Suprapubic skin (tissue), 4 donors: ENCODE results near the gene ZIC5. TPM values are rescaled to one million over a fixed set of nuclear protein-coding genes. Genes with fewer than 3 reads are reported as not detected.
A peak's percentile ranks its signal among the peaks of the same experiment; 100 is the strongest.

ENCODE experiments used
- DNase-seq, 2 donors: peaks; one replicate each; pipeline ENCODE4 v3.0.0-alpha.2; 2019; ENCODE audit warnings: low spot score in 2 of 2
- H3K27ac ChIP-seq: fragments of 200-600 bp; sonication (generic); one replicate; pipeline ENCODE4 v1.5.1; 2019
- H3K27me3 ChIP-seq: fragments of 200-600 bp; sonication (generic); one replicate; pipeline ENCODE4 v1.5.1; 2019
- H3K36me3 ChIP-seq: fragments of 200-600 bp; sonication (generic); one replicate; pipeline ENCODE4 v1.5.1; 2019
- H3K4me1 ChIP-seq: fragments of 200-600 bp; sonication (generic); one replicate; pipeline ENCODE4 v1.5.1; 2019
- H3K4me3 ChIP-seq: fragments of 200-600 bp; sonication (generic); one replicate; pipeline ENCODE4 v1.5.1; 2019; ENCODE audit warnings: mild to moderate bottlenecking
- H3K9me3 ChIP-seq: fragments of 200-600 bp; sonication (generic); one replicate; pipeline ENCODE4 v1.5.1; 2019
- EP300 ChIP-seq: sonication (generic); formaldehyde crosslinking; IDR thresholded peaks from one replicate; pipeline ENCODE4 v1.6.1; 2017; ENCODE audit warnings: antibody characterized with exemption
- POLR2A ChIP-seq, 2 donors: fragments of 450-650 bp; IDR thresholded peaks; one replicate each; pipeline ENCODE4 v1.6.1; 2017; ENCODE audit warnings: antibody characterized with exemption in 2 of 2, mild to moderate bottlenecking in 2 of 2, moderate library complexity in 2 of 2
- POLR2AphosphoS5 ChIP-seq, 3 donors: sonication (generic); formaldehyde crosslinking; IDR thresholded peaks; one replicate each; pipeline ENCODE4 v1.6.1; 2017; ENCODE audit warnings: antibody characterized with exemption in 3 of 3
- WGBS: methylation state at CpG from one replicate; pipeline ENCODE4 v1.1.5; 2018; 5-methylcytosine and 5-hydroxymethylcytosine counted together
- total RNA-seq, 4 donors: library from RNA; depleted of rRNA; stranded (reverse); fragments of >200 nt; gene quantifications; one replicate each; pipeline ENCODE4 v1.1.0, GENCODE V29; 2016
- TF ChIP-seq, protein P1 (sequence below), 2 donors: fragments of 200-600 bp in 1 of 2; fragments of 450-650 bp in 1 of 2; sonication (generic) in 1 of 2; IDR thresholded peaks; one replicate each; pipeline ENCODE4 v1.5.1; 2016 to 2019; ENCODE audit warnings: antibody characterized with exemption in 2 of 2, mild to moderate bottlenecking in 1 of 2, moderate library complexity in 1 of 2

The ZIC5 gene
- total RNA-seq, 4 donors from 2014 or later, result not detected

DNA sequence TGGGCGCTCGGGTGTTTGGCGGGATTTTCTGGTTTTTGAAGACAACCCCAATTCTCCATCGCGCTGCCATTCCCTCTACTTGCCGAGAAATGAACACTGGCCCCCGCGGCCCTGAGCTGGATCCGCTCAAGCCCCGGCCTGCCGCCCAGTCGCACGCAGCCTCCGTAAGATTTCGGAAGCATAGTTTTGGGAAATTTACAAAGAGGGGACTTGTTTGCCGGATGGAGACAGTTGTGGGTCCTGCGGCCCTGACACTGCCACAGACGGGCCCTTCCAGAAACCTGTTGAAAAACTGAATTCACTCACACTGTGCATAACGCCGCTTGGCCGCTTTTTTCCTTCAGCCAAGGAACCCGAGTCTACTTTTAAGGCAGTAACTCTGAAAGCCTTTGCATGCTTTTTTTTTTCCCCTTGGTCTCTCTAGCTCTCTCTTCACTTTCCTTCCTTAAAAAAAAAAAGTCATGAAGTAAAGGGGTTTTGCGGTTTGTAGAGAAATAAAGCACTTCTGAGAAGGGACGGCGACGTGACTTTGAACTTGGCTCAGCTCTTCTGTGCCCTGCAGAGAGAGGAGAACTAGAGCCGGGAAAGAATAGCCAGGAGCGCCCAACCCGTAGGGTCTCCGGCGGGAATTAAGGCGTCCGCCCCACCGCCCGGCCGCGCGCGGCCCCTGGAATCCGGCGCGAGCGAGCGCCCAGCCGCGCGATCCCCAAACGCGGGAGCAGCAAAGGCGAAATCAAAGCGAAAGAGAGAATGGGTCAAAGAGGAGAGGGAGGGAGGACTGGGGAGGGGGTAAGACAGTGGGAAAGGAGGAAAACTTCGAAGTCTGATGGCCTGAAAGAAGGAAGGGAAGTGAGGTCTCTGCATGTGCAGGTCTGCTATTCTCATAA, 6.6 kb upstream of the ZIC5 start:
- H3K36me3 ChIP-seq, result no peaks in the 10 kb centered on the region
- peaks cover 48% of the 10 kb centered on the region for H3K4me1 ChIP-seq
- H3K4me3 ChIP-seq, result no peak overlapping the region
- no peaks in the 10 kb centered on the region for H3K9me3 ChIP-seq
- H3K27me3 ChIP-seq, result peaks cover 100% of the 10 kb centered on the region
- no peak overlapping the region for H3K27ac ChIP-seq
- TF ChIP-seq EP300 (no peak), POLR2A (IDR thresholded peaks at IDR 0.05) (no peak), POLR2AphosphoS5 (IDR thresholded peaks at IDR 0.05) (no peak)
- TF ChIP-seq, protein P1, sequence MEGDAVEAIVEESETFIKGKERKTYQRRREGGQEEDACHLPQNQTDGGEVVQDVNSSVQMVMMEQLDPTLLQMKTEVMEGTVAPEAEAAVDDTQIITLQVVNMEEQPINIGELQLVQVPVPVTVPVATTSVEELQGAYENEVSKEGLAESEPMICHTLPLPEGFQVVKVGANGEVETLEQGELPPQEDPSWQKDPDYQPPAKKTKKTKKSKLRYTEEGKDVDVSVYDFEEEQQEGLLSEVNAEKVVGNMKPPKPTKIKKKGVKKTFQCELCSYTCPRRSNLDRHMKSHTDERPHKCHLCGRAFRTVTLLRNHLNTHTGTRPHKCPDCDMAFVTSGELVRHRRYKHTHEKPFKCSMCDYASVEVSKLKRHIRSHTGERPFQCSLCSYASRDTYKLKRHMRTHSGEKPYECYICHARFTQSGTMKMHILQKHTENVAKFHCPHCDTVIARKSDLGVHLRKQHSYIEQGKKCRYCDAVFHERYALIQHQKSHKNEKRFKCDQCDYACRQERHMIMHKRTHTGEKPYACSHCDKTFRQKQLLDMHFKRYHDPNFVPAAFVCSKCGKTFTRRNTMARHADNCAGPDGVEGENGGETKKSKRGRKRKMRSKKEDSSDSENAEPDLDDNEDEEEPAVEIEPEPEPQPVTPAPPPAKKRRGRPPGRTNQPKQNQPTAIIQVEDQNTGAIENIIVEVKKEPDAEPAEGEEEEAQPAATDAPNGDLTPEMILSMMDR (IDR thresholded peaks at IDR 0.05), result no peak
- WGBS, result 20% methylated on average over 51 of the region's 52 CpGs
- peak in 1 of 2 donors; percentile 45 for DNase-seq

DNA sequence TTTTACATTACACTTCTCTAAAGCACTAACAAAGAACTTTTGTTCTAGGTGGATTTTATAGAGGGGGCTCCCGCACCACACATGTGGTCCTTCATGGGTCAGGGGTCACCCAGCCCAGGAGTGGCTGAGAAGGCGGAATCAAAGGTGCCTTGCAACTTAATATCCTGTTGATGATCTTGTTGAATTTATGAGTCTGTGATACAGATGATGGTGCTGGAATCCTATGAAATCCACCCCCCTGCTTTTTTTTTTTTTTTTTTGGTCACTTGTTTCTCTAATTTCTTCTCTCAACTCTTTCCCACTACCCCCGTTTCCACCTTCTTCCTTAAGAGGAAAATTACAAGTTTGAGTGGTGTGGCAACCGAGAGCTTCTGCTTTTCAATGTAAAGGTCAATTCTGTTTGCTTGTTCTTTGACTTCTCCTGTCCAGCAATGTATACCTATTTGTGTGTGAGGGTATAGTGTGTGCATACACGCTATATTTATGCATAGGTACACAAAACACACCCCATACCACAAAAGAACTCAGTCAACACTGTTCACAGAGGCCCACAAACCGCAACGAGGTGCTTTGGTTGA, 5.9 kb upstream of the ZIC5 start:
- Histone ChIP-seq H3K36me3 (no peaks in the 10 kb centered on the region), H3K27ac (no peak overlapping the region), H3K4me3 (no peak overlapping the region), H3K9me3 (no peaks in the 10 kb centered on the region), H3K4me1 (peaks cover 41% of the 10 kb centered on the region), H3K27me3 (peaks cover 100% of the 10 kb centered on the region)
- TF ChIP-seq POLR2A (IDR thresholded peaks at IDR 0.05), result no peak
- no peak for TF ChIP-seq POLR2AphosphoS5 (IDR thresholded peaks at IDR 0.05)
- no peak for TF ChIP-seq EP300
- TF ChIP-seq, protein P1 (IDR thresholded peaks at IDR 0.05), result no peak
- 50% methylated on average over 7 of the region's 7 CpGs for WGBS
- DNase-seq, result peak in 1 of 2 donors; percentile 47

DNA sequence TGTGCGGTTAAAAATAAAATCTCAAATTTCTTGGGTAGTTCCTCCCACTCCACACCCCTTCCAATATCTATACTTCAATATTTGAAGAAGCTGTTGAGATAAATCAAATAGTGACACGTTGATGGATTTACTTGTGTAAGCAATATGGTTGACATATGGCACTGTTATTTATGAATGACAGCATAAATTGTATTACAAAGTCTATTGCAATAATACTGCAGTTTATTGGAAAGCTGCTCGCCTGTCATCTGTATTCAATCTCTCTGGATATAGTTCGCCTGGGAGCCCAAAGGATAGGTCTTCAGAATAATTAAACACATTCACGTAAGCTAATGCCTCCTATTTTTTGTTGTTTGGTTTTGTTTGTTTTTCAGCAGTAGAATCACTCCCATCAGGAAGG, 5.0 kb upstream of the ZIC5 start:
- Histone ChIP-seq H3K27me3 (peaks cover 100% of the 10 kb centered on the region), H3K9me3 (no peaks in the 10 kb centered on the region), H3K27ac (no peak overlapping the region), H3K4me3 (no peak overlapping the region), H3K4me1 (peaks cover 36% of the 10 kb centered on the region), H3K36me3 (no peaks in the 10 kb centered on the region)
- WGBS, result 60% methylated on average over 5 of the region's 5 CpGs
- TF ChIP-seq POLR2AphosphoS5 (IDR thresholded peaks at IDR 0.05), result no peak
- TF ChIP-seq POLR2A (IDR thresholded peaks at IDR 0.05), result no peak
- TF ChIP-seq, protein P1 (IDR thresholded peaks at IDR 0.05), result no peak
- no peak for TF ChIP-seq EP300
- no peak for DNase-seq

DNA sequence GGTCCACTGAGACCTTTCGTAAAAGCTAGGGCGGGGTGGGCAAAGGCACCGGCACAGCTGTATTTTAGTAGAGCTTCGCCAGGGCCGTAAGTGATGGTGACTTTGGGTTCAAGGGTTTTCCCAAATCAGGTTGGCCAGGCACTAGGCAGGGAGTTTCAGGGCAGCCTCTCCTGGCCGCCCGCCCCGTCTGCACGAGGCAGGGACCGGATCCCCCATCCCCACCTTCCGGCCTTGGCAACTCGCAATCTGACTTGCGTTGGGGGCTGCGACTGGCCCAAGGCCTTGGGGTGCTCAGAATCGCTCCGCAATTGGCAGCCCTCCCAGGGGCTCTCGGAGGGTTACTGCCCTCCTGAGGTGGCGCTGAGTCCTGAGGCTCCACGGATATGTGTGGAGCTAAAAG, 4.1 kb upstream of the ZIC5 start:
- no peaks in the 10 kb centered on the region for H3K9me3 ChIP-seq
- 27% methylated on average over 10 of the region's 19 CpGs for WGBS
- TF ChIP-seq, protein P1 (IDR thresholded peaks at IDR 0.05), result no peak
- TF ChIP-seq POLR2A (IDR thresholded peaks at IDR 0.05) (no peak), EP300 (no peak), POLR2AphosphoS5 (IDR thresholded peaks at IDR 0.05) (no peak)
- H3K4me3 ChIP-seq, result no peak overlapping the region
- H3K4me1 ChIP-seq, result peaks cover 36% of the 10 kb centered on the region
- no peak overlapping the region for H3K27ac ChIP-seq
- H3K27me3 ChIP-seq, result peaks cover 100% of the 10 kb centered on the region
- peak in 1 of 2 donors; percentile 74 for DNase-seq
- no peaks in the 10 kb centered on the region for H3K36me3 ChIP-seq

DNA sequence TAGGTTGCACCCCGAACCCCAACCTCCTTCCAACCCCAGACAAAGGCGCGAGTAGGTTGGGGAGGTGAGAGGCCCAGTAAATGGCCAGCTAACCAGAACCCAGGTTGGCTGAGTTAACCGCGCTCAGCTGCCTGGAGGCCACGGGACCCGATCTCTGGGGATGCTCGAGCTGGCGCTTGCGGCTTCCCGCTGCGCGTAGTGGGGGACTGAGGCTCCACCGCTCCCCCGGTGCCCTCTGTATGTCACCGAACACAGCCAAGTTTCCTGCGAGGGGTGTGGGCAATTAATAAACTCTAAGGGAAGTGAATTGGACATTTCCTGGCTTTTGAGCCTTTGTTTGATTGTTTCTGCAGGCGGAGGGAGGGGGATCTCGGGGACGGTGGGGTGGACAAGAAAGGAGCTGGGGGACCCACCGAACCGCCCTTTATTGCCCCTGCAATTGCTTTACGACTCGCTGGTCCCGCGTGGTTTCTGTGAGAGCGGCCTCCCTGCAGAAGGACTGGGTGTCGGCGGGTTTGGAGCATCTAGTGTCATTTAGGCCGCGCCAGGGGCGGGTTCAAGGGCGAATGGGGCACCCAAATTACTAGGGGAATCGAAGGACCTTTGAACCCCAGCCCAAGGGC, 3.5 kb upstream of the ZIC5 start:
- peak in 1 of 2 donors; percentile 67 for DNase-seq
- Histone ChIP-seq H3K9me3 (no peaks in the 10 kb centered on the region), H3K27me3 (peaks cover 98% of the 10 kb centered on the region), H3K4me3 (no peak overlapping the region), H3K27ac (no peak overlapping the region), H3K4me1 (peaks cover 32% of the 10 kb centered on the region), H3K36me3 (no peaks in the 10 kb centered on the region)
- no peak for TF ChIP-seq POLR2AphosphoS5 (IDR thresholded peaks at IDR 0.05)
- TF ChIP-seq, protein P1 (IDR thresholded peaks at IDR 0.05), result no peak
- TF ChIP-seq POLR2A (IDR thresholded peaks at IDR 0.05), result no peak
- TF ChIP-seq EP300, result no peak
- 16% methylated on average over 20 of the region's 34 CpGs for WGBS
